Activated CD8-positive, alpha-beta memory T cell treated with anti-CD3 and anti-CD28 coated beads, Interleukin-2, amount 50 U/mL, for 48 hours (primary cell): ENCODE data around the gene IL26.
A peak's percentile ranks its signal among the peaks of the same experiment; 100 is the strongest.
"Not testable (repeated sequence)": the region's sequence is repeated elsewhere in the genome, so short reads cannot be mapped to it uniquely, and the experiment has no call there.

ENCODE experiments used
- DNase-seq: peaks from one replicate; pipeline ENCODE4 v3.0.0-alpha.2; 2020

The IL26 gene

GRCh38 chr12:68239309-68239982 lies 13.8 kb upstream of the IL26 start:
- DNase-seq, result no peak

- no peak for DNase-seq
These were observed 12.0 kb upstream of the IL26 start for GRCh38 chr12:68237619-68238018.

GRCh38 chr12:68237078-68237477 lies 11.5 kb upstream of the IL26 start:
- no peak for DNase-seq

- DNase-seq, result no peak
These were observed 10.9 kb upstream of the IL26 start for GRCh38 chr12:68236421-68237059.

- no peak for DNase-seq
These were observed 10.0 kb upstream of the IL26 start for GRCh38 chr12:68235576-68235975.

GRCh38 chr12:68234140-68234539 lies 8.5 kb upstream of the IL26 start:
- DNase-seq, result no peak

- no peak for DNase-seq
These were observed 7.9 kb upstream of the IL26 start for GRCh38 chr12:68233498-68233897.

GRCh38 chr12:68231691-68232090 lies 6.1 kb upstream of the IL26 start:
- DNase-seq, result no peak

GRCh38 chr12:68231229-68231628 lies 5.6 kb upstream of the IL26 start:
- DNase-seq, result no peak

- DNase-seq, result no peak
These were observed 4.3 kb upstream of the IL26 start for GRCh38 chr12:68229956-68230355.

- DNase-seq, result no peak
These were observed 1.7 kb upstream of the IL26 start for GRCh38 chr12:68227356-68227755.

- no peak for DNase-seq
These were observed 861 bp downstream of the IL26 start for GRCh38 chr12:68224613-68225285.

GRCh38 chr12:68223067-68223747 lies 2.4 kb downstream of the IL26 start:
- DNase-seq, result peak; percentile 75

- DNase-seq, result no peak
These were observed 3.3 kb downstream of the IL26 start for GRCh38 chr12:68222326-68222725.

GRCh38 chr12:68221497-68221896 lies 4.1 kb downstream of the IL26 start:
- DNase-seq, result no peak

GRCh38 chr12:68210875-68211274 lies 14.7 kb downstream of the IL26 start:
- DNase-seq, result no peak

GRCh38 chr12:68209048-68209728 lies 16.4 kb downstream of the IL26 start:
- DNase-seq, result not testable (repeated sequence)

GRCh38 chr12:68207276-68207675 lies 18.3 kb downstream of the IL26 start:
- DNase-seq, result no peak

- DNase-seq, result no peak
These were observed 19.2 kb downstream of the IL26 start for GRCh38 chr12:68206446-68206845.

GRCh38 chr12:68203460-68203875 lies 22.1 kb downstream of the IL26 start:
- DNase-seq, result no peak

GRCh38 chr12:68200854-68201253 lies 24.8 kb downstream of the IL26 start:
- no peak for DNase-seq

- no peak for DNase-seq
These were observed 26.5 kb downstream of the IL26 start for GRCh38 chr12:68199127-68199526.

- DNase-seq, result no peak
These were observed 27.0 kb downstream of the IL26 start for GRCh38 chr12:68198507-68199086.
